Vagina (tissue), 2 donors: ENCODE data around the gene ADD3.

Experiments
- CTCF ChIP-seq, 3 experiments: fragments of 450-650 bp in 2 of 3; fragments of 200-600 bp in 1 of 3; sonication (generic) in 1 of 3; IDR thresholded peaks; one replicate each; pipeline ENCODE4 v1.5.1; 2017 to 2019; ENCODE audit warnings: antibody characterized with exemption in 3 of 3, mild to moderate bottlenecking in 2 of 3, moderate library complexity in 2 of 3
- POLR2A ChIP-seq, 2 donors: fragments of 450-650 bp; IDR thresholded peaks; one replicate each; pipeline ENCODE4 v1.6.1; 2017; ENCODE audit warnings: antibody characterized with exemption in 2 of 2, mild to moderate bottlenecking in 2 of 2, moderate library complexity in 2 of 2
- POLR2AphosphoS5 ChIP-seq, 2 donors: sonication (generic); formaldehyde crosslinking; IDR thresholded peaks; one replicate each; pipeline ENCODE4 v1.9.0; 2017; ENCODE audit warnings: antibody characterized with exemption in 2 of 2, mild to moderate bottlenecking in 2 of 2, low read depth in 1 of 2; ENCODE audit not compliant: insufficient read depth in 1 of 2

GRCh38 chr10:110141871-110142635, 134.3 kb downstream of the ADD3 start:
- TF ChIP-seq CTCF (IDR thresholded peaks at IDR 0.05) (no peak), POLR2A (IDR thresholded peaks at IDR 0.05) (no peak), POLR2AphosphoS5 (IDR thresholded peaks at IDR 0.05; ENCODE audit: insufficient read depth in 1 of 2, low read depth in 1 of 2) (no peak)
